K562 (cell line): ENCODE measurements around the gene FKBP2. TPM values are rescaled to one million over a fixed set of nuclear protein-coding genes. Genes with fewer than 3 reads are reported as not detected.

Source experiments
- CBX2 ChIP-seq: fragments of 200-600 bp; sonication (generic); IDR thresholded peaks from one replicate; pipeline ENCODE4 v1.6.1; 2012; ENCODE audit warnings: mild to moderate bottlenecking, low read length, inconsistent platforms; ENCODE audit not compliant: insufficient read depth, poor library complexity, severe bottlenecking
- CREB1 ChIP-seq, 2 experiments: sonication (generic) in 1 of 2; formaldehyde crosslinking in 1 of 2; IDR thresholded peaks; 2 replicates each; pipeline versions ENCODE4 v1.6.1 to v1.8.0; 2012 to 2022; ENCODE audit warnings: inconsistent platforms in 1 of 2, mild to moderate bottlenecking in 1 of 2, missing genetic modification reagents in 1 of 2, moderate library complexity in 1 of 2
- E2F1 ChIP-seq: sonication (generic); formaldehyde crosslinking; IDR thresholded peaks from 2 replicates; pipeline ENCODE4 v1.8.1; 2023; ENCODE audit warnings: mild to moderate bottlenecking, missing genetic modification reagents, moderate library complexity
- KAT8 ChIP-seq: fragments of 450-650 bp; IDR thresholded peaks from 2 replicates; pipeline ENCODE4 v1.6.1; 2016; ENCODE audit warnings: low read depth, mild to moderate bottlenecking
- NFATC3 ChIP-seq: fragments of 450-650 bp; IDR thresholded peaks from 2 replicates; pipeline ENCODE4 v1.6.1; 2017; ENCODE audit warnings: mild to moderate bottlenecking
- NFYB ChIP-seq: IDR thresholded peaks from 2 replicates; pipeline ENCODE4 v1.6.1; 2011; ENCODE audit warnings: mild to moderate bottlenecking, moderate library complexity; ENCODE audit not compliant: insufficient read length; ENCODE audit errors: extremely low read depth
- PRMT5 ChIP-seq: sonication (generic); formaldehyde crosslinking; IDR thresholded peaks from 2 replicates; pipeline ENCODE4 v1.5.0; 2020; ENCODE audit warnings: missing genetic modification reagents
- PTRF ChIP-seq: fragments of 450-650 bp; IDR thresholded peaks from 2 replicates; pipeline ENCODE4 v1.6.1; 2016; ENCODE audit warnings: mild to moderate bottlenecking, missing genetic modification characterization, missing compliant biosample characterization
- STAG1 ChIP-seq: sonication (generic); formaldehyde crosslinking; IDR thresholded peaks from 2 replicates; pipeline ENCODE4 v1.5.0; 2020; ENCODE audit warnings: missing genetic modification reagents, borderline replicate concordance
- TCF7 ChIP-seq: sonication (generic); IDR thresholded peaks from 2 replicates; pipeline ENCODE4 v1.6.1; 2016; ENCODE audit warnings: antibody characterized with exemption, borderline replicate concordance
- ZBTB49 ChIP-seq: sonication (generic); formaldehyde crosslinking; IDR thresholded peaks from 2 replicates; pipeline ENCODE4 v1.8.0; 2022; ENCODE audit warnings: missing genetic modification reagents, mild to moderate bottlenecking, borderline replicate concordance
- ZBTB7A ChIP-seq: IDR thresholded peaks from 2 replicates; pipeline ENCODE4 v1.6.1; 2011; ENCODE audit warnings: low read depth, mild to moderate bottlenecking, low read length, moderate library complexity, borderline replicate concordance; ENCODE audit not compliant: control insufficient read depth
- ZFP36 ChIP-seq: fragments of 150-350 bp; IDR thresholded peaks from 2 replicates; pipeline ENCODE4 v1.6.1; 2018; ENCODE audit warnings: low read length, low read depth; ENCODE audit not compliant: partially characterized antibody
- ZNF133 ChIP-seq: fragments of 250-450 bp; sonication (Bioruptor Pico); IDR thresholded peaks from 2 replicates; pipeline ENCODE4 v1.4.0; 2020; ENCODE audit warnings: mild to moderate bottlenecking
- ZNF212 ChIP-seq: fragments of 450-650 bp; formaldehyde crosslinking; IDR thresholded peaks from 2 replicates; pipeline ENCODE4 v1.4.0; 2020; ENCODE audit warnings: mild to moderate bottlenecking
- ZNF408 ChIP-seq: fragments of 250-450 bp; sonication (Bioruptor Pico); IDR thresholded peaks from 2 replicates; pipeline ENCODE4 v1.4.0; 2020; ENCODE audit warnings: low read depth, mild to moderate bottlenecking, moderate library complexity
- ZSCAN29 ChIP-seq: fragments of 450-650 bp; IDR thresholded peaks from 2 replicates; pipeline ENCODE4 v1.6.1; 2017
- polyA plus RNA-seq, 8 experiments: library from polyadenylated mRNA; depleted of rRNA in 4 of 8; stranded (reverse) in 5 of 8; unstranded in 3 of 8; fragments of >200 nt; fragmentation: Nextera tagmentation in 2 of 8; fragmentation: Illumina TruSeq in 1 of 8; extraction: Ambion mirVana in 2 of 8; extraction: Trizol in 1 of 8; gene quantifications; 2 replicates each; pipeline versions ENCODE4 v1.2.1 to v1.2.3, GENCODE V29; 2011 to 2014; ENCODE audit warnings: inconsistent platforms in 1 of 8, missing spikeins in 1 of 8
- total RNA-seq, 7 experiments: library from RNA; depleted of rRNA in 6 of 7; stranded (reverse); fragments of >200 nt in 6 of 7; fragmentation: Illumina TruSeq in 2 of 7; extraction: Trizol in 2 of 7; gene quantifications; 2 replicates each; pipeline versions ENCODE4 v1.2.1 to v1.2.3, GENCODE V29; 2011 to 2021; ENCODE audit warnings: low replicate concordance in 1 of 7
- TF ChIP-seq, protein P1 (sequence below): fragments of 450-650 bp; IDR thresholded peaks from 2 replicates; pipeline ENCODE4 v1.6.1; 2016; ENCODE audit warnings: missing biosample characterization, missing genetic modification characterization
- TF ChIP-seq, protein P2 (sequence below): fragments of 200-800 bp; sonication (Bioruptor generic); IDR thresholded peaks from 2 replicates; pipeline ENCODE4 v1.6.1; 2017; ENCODE audit warnings: missing genetic modification characterization, missing compliant biosample characterization

FKBP2 gene
- total and polyA plus RNA-seq, 9 of the 15 experiments (the other 6 are each of a cell fraction or from before 2014, with no cell fraction given) = 3.5 to 151 (median 58.1) TPM

DNA sequence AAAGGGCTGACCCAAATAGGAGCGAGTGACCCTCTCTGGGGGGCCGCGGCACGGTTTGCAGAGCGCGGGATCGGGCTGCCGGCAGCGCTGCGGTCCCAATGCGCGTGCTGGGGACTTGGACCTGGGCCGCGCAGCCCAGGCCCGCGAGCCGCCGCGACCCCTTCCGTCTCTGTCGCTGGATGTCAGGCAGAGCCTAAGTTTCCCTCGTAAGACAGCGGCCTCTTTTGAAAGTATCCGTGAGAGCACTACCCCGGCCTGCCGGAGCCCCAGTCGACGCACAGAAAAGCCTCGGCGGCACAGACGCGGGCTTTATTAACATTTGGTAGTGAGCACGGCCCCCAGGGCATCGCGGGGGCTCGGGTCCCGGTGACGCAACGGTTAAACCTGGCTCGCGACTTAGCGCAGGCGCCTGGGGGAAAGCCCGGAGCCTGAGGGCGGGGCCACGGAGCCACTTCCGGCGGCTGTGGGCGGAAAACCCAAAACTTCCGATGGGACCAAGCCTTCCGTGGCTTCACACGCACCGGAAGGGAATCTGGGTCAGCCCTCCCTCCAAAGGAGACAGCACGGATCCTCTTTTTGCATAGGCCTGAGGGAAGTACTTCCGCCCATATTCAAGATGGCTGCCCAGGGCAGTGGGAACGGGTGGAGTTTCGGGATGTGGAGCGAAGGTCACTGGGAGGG lies 28.8 kb downstream of the FKBP2 start (continued):
- TF ChIP-seq PTRF (tag) (no peak), PRMT5 (no peak), CREB1 (IDR thresholded peaks at IDR 0.05) (peak; percentile 59), CREB1 (CRISPR knock-in tag; IDR thresholded peaks at IDR 0.05) (peak; percentile 74; the same call in 1 of the 2 replicates), ZFP36 (no peak), NFYB (no peak), CBX2 (no peak), ZNF212 (CRISPR knock-in tag) (no peak), ZBTB7A (peak; percentile 85; the same call in 1 of the 2 replicates), ZSCAN29 (0 out of 2 replicates have a peak, but pooled peaks have one; percentile 16), TCF7 (peak; percentile 47; the same call in 1 of the 2 replicates), ZNF408 (CRISPR knock-in tag) (no peak), KAT8 (no peak), ZBTB49 (no peak; the same call in 1 of the 2 replicates), NFATC3 (no peak), E2F1 (CRISPR knock-in tag) (peak; percentile 66), STAG1 (CRISPR knock-in tag) (no peak), ZNF133 (CRISPR knock-in tag) (0 out of 2 replicates have a peak, but pooled peaks have one; percentile 47)
- TF ChIP-seq, protein P1, sequence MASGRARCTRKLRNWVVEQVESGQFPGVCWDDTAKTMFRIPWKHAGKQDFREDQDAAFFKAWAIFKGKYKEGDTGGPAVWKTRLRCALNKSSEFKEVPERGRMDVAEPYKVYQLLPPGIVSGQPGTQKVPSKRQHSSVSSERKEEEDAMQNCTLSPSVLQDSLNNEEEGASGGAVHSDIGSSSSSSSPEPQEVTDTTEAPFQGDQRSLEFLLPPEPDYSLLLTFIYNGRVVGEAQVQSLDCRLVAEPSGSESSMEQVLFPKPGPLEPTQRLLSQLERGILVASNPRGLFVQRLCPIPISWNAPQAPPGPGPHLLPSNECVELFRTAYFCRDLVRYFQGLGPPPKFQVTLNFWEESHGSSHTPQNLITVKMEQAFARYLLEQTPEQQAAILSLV (tag) = peak; percentile 73; the same call in 1 of the 2 replicates
- TF ChIP-seq, protein P2, sequence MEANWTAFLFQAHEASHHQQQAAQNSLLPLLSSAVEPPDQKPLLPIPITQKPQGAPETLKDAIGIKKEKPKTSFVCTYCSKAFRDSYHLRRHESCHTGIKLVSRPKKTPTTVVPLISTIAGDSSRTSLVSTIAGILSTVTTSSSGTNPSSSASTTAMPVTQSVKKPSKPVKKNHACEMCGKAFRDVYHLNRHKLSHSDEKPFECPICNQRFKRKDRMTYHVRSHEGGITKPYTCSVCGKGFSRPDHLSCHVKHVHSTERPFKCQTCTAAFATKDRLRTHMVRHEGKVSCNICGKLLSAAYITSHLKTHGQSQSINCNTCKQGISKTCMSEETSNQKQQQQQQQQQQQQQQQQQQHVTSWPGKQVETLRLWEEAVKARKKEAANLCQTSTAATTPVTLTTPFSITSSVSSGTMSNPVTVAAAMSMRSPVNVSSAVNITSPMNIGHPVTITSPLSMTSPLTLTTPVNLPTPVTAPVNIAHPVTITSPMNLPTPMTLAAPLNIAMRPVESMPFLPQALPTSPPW (CRISPR knock-in tag) = peak; percentile 90
